ENCODE results near the gene C9.
"Not testable (repeated sequence)": the region's sequence is repeated elsewhere in the genome, so short reads cannot be mapped to it uniquely, and the experiment has no call there.

Gene C9

DNA sequence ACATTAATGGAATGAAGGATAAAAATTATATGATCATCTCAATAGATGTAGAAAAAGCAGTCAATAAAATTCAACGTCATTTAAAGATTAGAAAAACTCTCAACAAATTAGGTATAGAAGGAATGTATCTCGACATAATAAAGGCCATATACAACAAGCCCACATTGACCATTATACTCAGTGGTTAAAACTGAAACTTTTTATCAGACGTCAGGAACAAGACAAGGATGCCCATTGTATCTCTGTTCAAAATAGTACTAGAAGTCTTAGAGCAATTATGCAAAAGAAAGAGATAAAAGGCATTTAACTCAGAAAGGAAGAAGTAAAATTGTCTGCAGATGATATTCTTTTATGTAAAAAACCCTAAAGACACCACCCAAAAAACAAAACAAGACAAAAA is 40.8 kb downstream of the C9 start:
- no peak overlapping the region for H3K4me3 ChIP-seq (ENCODE audit: low read length)
- TF ChIP-seq ZNF274 (IDR thresholded peaks at IDR 0.05; ENCODE audit: low read depth, low read length): no peak

DNA sequence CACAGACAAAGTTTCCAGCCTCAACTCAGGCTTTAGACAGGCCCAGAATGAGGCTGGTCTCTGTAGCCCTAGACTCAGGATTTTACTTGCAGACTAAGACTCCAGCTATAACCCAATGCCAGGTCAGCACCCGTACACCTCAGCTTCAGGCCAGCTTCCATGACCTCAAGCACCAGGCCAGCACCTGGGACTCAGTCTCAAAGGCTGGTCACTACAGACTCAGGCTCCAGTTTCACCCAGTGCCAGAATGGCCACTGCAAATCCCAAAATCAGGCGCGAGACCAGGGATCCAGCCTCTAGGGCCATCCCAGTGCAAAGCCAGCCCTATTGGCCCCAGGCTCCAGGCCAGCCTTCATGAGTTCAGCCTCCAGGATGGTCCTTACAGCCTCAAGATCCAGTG is 44.9 kb downstream of the C9 start:
- TF ChIP-seq ZNF274 (IDR thresholded peaks at IDR 0.05; ENCODE audit: low read depth, low read length): no peak

DNA sequence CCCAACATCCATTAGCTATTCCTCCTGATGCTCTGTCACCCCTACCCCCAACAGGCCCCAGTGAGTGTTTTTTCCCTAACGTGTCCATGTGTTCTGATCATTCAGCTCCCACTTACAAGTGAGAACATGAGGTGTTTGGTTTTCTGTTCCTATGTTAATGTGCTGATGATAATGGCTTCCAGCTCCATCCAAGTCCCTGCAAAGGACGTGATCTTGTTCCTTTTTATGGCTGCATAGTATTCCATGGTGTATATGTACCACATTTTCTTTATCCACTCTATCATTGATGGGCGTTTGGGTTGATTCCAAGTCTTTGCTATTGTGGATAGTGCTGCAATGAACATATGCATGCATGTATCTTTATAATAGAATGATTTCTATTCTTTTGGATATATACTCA is 47.8 kb downstream of the C9 start:
- not testable (repeated sequence) for H3K4me3 ChIP-seq (ENCODE audit: low read length)

More for the DNA sequence above, 44.9 kb downstream of the C9 start:
- H3K4me3 ChIP-seq (ENCODE audit: low read length): no peak overlapping the region

DNA sequence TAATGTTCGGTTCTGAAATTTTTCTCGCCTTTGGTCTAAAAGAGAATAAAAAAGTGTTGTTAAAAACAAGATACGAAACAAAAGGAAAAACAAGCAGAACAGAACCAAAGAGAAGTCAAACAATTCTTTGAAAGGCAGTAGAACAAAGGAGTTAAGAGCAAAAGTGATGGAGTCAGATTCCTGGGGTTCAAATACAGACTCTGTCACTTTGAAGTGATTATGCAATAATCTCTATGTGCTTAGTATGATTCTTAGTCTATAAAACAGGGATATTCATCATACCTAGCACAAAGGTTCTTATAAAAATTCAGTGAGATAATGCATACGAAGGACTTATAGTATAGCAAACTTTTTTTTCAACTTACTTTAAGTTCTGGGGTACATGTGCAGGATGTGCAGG is 48.3 kb downstream of the C9 start:
- no peak overlapping the region for H3K4me3 ChIP-seq (ENCODE audit: low read length)

DNA sequence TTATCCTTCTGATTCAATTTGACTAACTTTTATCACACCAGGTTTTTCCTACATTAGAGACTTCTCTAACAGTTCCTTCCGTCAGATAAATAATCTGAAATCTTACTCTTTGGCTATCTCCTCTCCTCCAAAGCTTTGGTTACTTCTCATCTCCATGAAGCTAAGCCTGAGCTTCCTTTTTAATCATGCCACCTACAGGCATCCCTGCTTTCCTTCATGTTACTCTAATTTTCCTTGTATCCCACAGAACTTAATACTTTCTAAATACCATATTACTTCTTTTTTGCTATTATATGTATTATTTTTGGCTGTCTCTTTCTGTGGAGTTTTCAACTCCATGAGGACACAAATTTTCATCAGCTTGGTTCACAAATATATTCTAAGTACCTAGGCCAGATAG is 49.7 kb downstream of the C9 start:
- no peak overlapping the region for H3K4me3 ChIP-seq (ENCODE audit: low read length)

More for the DNA sequence above, 48.3 kb downstream of the C9 start:
- no peak for TF ChIP-seq ZNF274 (IDR thresholded peaks at IDR 0.05; ENCODE audit: low read depth, low read length)

DNA sequence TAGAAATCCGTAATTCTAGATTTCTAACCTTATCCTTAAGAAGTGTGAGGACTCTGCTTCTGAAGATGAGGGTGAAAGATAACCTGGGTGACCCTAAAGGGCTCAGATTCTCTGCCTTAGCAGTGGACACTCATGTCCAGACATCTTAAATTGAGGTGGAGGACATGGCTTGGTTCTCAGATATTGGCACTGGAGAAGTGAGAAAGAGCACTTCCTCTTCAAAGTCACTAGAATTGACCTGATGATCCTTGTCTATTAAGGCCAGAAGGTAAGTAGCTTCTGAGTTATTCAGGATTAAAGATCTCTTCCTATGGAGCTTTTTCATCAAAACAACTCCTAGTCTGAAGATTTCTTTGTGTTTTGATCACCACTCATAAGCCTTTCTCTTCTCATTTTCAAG is 54.8 kb downstream of the C9 start:
- TF ChIP-seq ZNF274 (IDR thresholded peaks at IDR 0.05; ENCODE audit: low read depth, low read length): no peak
- no peak overlapping the region for H3K4me3 ChIP-seq (ENCODE audit: low read length)

More for the DNA sequence above, 49.7 kb downstream of the C9 start:
- TF ChIP-seq ZNF274 (IDR thresholded peaks at IDR 0.05; ENCODE audit: low read depth, low read length): no peak

DNA sequence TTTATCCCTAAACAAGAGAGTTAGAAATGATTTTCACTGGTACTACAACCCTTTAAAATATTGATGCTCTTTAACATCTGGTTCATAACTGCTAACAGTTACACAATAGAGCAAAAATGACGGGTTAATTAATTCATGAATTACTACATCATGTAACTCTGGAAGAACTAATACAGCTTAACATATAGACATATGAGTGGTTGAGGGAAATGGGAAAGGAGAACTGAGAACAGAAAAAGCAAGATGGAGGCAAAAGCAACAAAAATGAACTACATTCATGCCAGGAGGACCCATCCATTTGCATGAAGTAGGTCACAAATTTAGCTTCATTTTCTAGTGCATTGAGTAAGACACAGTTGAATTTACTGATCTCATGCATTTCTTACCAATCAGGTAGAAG is 61.8 kb downstream of the C9 start:
- H3K4me3 ChIP-seq (ENCODE audit: low read length): no peak overlapping the region
- no peak for TF ChIP-seq ZNF274 (IDR thresholded peaks at IDR 0.05; ENCODE audit: low read depth, low read length)

DNA sequence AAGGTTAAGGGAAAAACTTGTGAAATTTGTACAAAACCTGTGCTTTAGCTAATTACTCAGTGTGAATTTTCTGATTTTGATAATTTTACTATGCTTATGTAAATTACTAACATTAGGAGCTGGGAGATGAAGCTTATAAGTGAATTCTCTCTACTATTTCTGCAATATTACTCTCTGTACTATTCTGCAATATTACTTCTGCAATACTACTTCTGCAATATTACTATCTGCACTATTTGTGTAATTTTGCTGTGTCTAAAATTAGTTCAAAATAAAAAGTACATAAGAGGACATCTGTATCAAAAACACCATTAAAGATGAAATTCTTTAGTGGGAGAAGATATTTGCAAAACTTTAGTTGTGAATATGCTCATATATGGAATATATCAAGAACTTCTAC is 62.9 kb downstream of the C9 start:
- TF ChIP-seq ZNF274 (IDR thresholded peaks at IDR 0.05; ENCODE audit: low read depth, low read length): no peak

DNA sequence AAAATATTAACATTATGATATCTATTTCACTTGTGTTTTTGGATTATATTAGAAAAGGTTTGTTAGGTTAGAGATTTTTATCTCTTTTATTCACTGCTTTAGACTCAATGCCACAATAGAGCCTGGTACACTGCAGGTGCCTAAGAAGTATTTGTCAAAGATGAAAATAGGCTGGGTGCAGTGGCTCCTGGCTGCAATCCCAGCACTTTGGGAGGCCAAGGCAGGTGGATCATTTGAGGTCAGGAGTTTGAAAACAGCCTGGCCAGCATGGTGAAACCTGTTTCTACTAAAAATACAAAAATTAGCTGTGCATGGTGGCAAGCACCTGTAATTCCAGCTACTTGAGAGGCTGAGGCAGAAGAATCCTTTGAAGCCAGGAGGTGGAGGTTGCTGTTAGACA is 64.3 kb downstream of the C9 start:
- H3K4me3 ChIP-seq (ENCODE audit: low read length): no peak overlapping the region
- no peak for TF ChIP-seq ZNF274 (IDR thresholded peaks at IDR 0.05; ENCODE audit: low read depth, low read length)

More for the DNA sequence above, 62.9 kb downstream of the C9 start:
- H3K4me3 ChIP-seq (ENCODE audit: low read length): no peak overlapping the region

DNA sequence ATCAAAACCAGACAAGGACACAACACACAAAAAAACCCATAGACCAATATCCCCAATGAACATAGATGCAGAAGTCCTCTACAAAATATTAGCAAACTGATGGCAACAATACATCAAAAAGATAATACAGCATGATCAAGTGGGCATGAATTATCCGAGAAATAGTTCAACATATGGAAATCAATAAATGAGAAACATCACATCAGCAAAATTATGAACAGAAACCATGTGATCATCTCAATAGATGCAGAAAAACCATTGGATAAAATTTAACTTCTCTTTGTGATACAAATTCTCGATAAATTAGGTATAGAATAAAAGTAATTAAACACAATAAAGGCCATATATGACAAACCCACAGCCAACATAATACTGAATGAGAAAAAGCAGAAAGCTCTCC is 69.6 kb downstream of the C9 start:
- TF ChIP-seq ZNF274 (IDR thresholded peaks at IDR 0.05; ENCODE audit: low read depth, low read length): no peak
- H3K4me3 ChIP-seq (ENCODE audit: low read length): no peak overlapping the region

DNA sequence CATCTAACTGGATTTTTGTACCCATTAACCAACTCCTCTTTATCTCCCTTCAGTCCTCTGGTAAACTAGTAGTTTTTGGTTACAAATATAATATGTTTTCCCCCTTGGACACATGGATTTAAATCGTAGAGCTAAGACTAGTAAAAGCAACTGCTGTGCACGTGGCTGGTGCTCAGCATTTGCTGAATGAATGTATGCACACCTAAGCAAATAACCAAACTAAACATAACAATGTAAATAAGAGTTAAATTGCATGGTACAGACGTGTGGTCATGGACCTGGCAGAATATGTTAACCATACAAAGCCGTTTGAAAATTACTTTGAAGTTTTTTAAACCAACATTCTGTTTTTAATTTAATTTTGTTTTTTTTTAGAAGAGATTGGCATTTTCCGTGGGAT is 79.7 kb downstream of the C9 start:
- no peak for TF ChIP-seq ZNF274 (IDR thresholded peaks at IDR 0.05; ENCODE audit: low read depth, low read length)

DNA sequence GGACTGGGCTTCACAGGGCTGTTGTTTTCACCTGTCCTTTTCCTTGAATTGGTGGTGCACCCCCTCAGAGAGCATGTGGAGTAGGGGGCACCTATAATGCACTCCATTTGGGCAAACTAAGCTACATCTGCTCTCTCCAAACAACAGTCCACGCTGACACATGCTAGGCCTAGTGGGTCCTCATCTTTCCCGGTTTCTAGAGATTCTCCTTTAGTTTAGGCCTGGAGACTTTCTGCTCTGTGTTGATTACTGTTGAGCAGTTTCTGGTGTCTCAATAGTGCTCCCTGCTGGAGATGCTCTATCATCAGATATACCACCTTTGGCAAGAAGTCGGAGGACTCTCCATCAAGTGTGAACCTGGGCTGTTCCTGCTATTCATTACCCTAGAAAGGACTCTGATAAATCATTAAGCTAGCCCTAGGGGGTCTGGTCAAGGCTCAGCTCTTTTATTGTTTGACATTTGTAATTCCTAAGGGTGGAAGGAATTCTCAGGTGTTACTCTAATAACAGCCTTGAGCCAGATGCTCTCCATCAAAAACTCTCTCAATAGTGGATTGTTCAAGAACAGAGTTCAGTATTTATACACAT is 81.0 kb downstream of the C9 start:
- H3K4me3 ChIP-seq (ENCODE audit: low read length): no peak overlapping the region
- TF ChIP-seq ZNF274 (IDR thresholded peaks at IDR 0.05; ENCODE audit: low read depth, low read length): no peak

More for the DNA sequence above, 79.7 kb downstream of the C9 start:
- no peak overlapping the region for H3K4me3 ChIP-seq (ENCODE audit: low read length)

DNA sequence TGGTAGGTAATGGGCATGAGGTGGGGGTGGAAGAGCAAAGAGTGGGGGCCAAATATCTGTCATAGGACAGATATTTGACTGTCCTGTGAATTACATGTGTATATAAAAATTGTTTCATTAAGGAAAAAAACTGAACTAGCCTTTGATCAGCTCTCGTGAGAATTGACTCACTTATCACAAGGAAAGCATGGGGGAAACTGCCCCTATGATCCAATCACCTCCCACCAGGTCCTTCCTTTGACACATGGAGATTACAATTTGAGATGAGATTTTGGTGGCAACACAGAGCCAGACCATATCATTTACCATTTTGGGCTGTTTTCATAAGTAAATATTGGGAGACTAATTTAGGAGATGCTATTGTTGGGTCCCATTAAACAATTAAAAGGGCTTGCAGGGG is 81.7 kb downstream of the C9 start:
- H3K4me3 ChIP-seq (ENCODE audit: low read length): no peak overlapping the region
- TF ChIP-seq ZNF274 (IDR thresholded peaks at IDR 0.05; ENCODE audit: low read depth, low read length): no peak

DNA sequence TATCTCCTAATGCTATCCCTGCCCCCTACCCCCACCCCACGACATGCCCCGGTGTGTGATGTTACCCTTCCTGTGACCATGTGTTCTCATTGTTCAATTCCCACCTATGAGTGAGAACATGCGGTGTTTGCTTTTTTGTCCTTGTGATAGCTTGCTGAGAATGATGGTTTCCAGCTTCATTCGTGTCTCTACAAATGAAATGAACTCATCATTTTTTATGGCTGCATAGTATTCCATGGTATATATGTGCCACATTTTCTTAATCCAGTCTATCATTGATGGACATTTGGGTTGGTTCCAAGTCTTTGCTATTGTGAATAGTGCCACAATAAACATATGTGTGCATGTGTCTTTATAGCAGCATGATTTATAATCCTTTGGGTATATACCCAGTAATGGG is 88.4 kb downstream of the C9 start:
- not testable (repeated sequence) for H3K4me3 ChIP-seq (ENCODE audit: low read length)

DNA sequence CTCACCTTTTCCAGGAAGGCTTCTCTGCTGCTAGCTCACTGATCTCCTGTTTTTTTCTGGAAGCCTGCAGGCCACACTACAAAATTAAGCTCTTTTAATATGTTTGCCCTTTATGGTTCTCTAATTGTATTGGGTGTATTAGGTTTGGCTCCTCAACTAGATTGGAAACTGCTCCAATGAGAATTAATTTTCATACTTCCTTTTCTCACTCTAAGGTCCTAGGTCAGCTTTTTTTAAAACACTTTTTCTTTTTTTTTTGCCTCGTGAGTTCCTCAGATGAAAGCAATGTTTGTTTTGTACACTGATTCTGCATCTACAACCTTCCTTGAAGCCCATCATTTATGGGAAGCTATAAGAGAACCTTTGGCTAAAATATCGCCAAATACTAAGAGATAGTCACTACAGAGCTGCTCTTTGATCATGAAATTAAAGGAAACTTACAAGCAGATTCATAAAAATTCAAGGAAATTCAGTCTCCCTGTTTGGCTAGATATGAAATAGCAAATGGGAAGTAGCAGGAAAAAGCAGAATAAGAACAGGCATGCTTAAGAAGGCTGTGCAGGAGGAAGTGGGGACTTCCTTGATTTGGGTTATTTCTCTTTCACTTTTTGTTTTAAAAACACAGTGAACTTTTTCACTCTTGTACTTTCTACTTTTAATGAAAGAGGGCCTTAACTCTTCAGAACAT is 89.8 kb downstream of the C9 start:
- no peak overlapping the region; the same call in 1 of the 2 replicates for H3K4me3 ChIP-seq (ENCODE audit: low read length)
- TF ChIP-seq ZNF274 (IDR thresholded peaks at IDR 0.05; ENCODE audit: low read depth, low read length): no peak

Data from GM08714 (cell line).